Colonic mucosa (tissue), 4 donors: Measurements from ENCODE around the gene AK4. TPM values are rescaled to one million over a fixed set of nuclear protein-coding genes. Genes with fewer than 3 reads are reported as not detected.

Source experiments
- DNase-seq: peaks from one replicate; pipeline ENCODE4 v3.0.0-alpha.2; 2020
- H3K27ac ChIP-seq: fragments of 200-600 bp; one replicate; pipeline ENCODE4 v1.8.0; 2021
- H3K27me3 ChIP-seq: fragments of 200-600 bp; one replicate; pipeline ENCODE4 v1.8.0; 2021
- H3K36me3 ChIP-seq: fragments of 200-600 bp; one replicate; pipeline ENCODE4 v1.8.0; 2021
- H3K4me1 ChIP-seq: fragments of 200-600 bp; one replicate; pipeline ENCODE4 v1.8.0; 2021; ENCODE audit warnings: mild to moderate bottlenecking
- H3K4me3 ChIP-seq: fragments of 200-600 bp; one replicate; pipeline ENCODE4 v1.8.0; 2021
- H3K9ac ChIP-seq, 2 donors: one replicate each; pipeline ENCODE4 v1.7.0; 2013; ENCODE audit warnings: control low read depth in 2 of 2, low read depth in 2 of 2, low read length in 2 of 2
- H3K9me3 ChIP-seq: fragments of 200-600 bp; one replicate; pipeline ENCODE4 v1.8.0; 2021
- CTCF ChIP-seq: fragments of 200-600 bp; IDR thresholded peaks from one replicate; pipeline ENCODE4 v1.8.0; 2022; ENCODE audit warnings: antibody characterized with exemption, mild to moderate bottlenecking
- intact Hi-C: fragments of 100-400 bp; cut with DNase I; formaldehyde crosslinking; loops from one replicate; pipeline ENCODE4 v1.14.1; 2022
- total RNA-seq, 2 donors: library from RNA; stranded (reverse); fragmentation: NEBNext Ultra II Directional in 1 of 2; extraction: Animal tissue kit (Norgen Biotek cat#: 25700) in 1 of 2; gene quantifications; one replicate each; pipeline ENCODE4 v1.2.1, GENCODE V29; 2021
- donor health status: healthy.
- donor health status: DM: no; HTN: no; CAD: no.
- donor health status: DM: no; HTN: no; CAD: no.

AK4 gene
- total RNA-seq, 2 donors from 2014 or later = 60.3 to 112 TPM

GRCh38 chr1:65256860-65257708 lies 109.1 kb downstream of the AK4 start:
- TF ChIP-seq CTCF = no peak
- Histone ChIP-seq H3K27me3 (no peaks in the 10 kb centered on the region), H3K36me3 (no peaks in the 10 kb centered on the region), H3K4me1 (peaks cover 4% of the 10 kb centered on the region), H3K4me3 (no peak overlapping the region), H3K9ac (no peak overlapping the region), H3K9me3 (no peaks in the 10 kb centered on the region), H3K27ac (no peak overlapping the region)
- no peak for DNase-seq
- intact Hi-C loops = no loop called here

GRCh38 chr1:65258106-65258505 lies 110.1 kb downstream of the AK4 start:
- H3K4me1 ChIP-seq = peaks cover 4% of the 10 kb centered on the region
- DNase-seq = no peak
- intact Hi-C loops = no loop called here
- H3K27ac ChIP-seq = no peak overlapping the region
- no peak overlapping the region for H3K9ac ChIP-seq
- no peak overlapping the region for H3K4me3 ChIP-seq
- no peak for TF ChIP-seq CTCF
- H3K36me3 ChIP-seq = no peaks in the 10 kb centered on the region
- no peaks in the 10 kb centered on the region for H3K9me3 ChIP-seq
- H3K27me3 ChIP-seq = no peaks in the 10 kb centered on the region

- no peak for TF ChIP-seq CTCF
- no peak overlapping the region for H3K27ac ChIP-seq
- no peak overlapping the region for H3K4me3 ChIP-seq
- H3K9me3 ChIP-seq = no peaks in the 10 kb centered on the region
- H3K36me3 ChIP-seq = no peaks in the 10 kb centered on the region
- no peak overlapping the region for H3K9ac ChIP-seq
- H3K4me1 ChIP-seq = peaks cover 3% of the 10 kb centered on the region
- no peaks in the 10 kb centered on the region for H3K27me3 ChIP-seq
- intact Hi-C loops = no loop called here
- no peak for DNase-seq
Measured at GRCh38 chr1:65259816-65260215, 111.8 kb downstream of the AK4 start.

GRCh38 chr1:65260851-65261473 lies 113.0 kb downstream of the AK4 start:
- Histone ChIP-seq H3K27ac (no peak overlapping the region), H3K9me3 (no peaks in the 10 kb centered on the region), H3K9ac (no peak overlapping the region), H3K4me1 (peaks cover 5% of the 10 kb centered on the region), H3K36me3 (no peaks in the 10 kb centered on the region), H3K27me3 (no peaks in the 10 kb centered on the region), H3K4me3 (no peak overlapping the region)
- intact Hi-C loops = no loop called here
- TF ChIP-seq CTCF = no peak
- no peak for DNase-seq

GRCh38 chr1:65263286-65263685 lies 115.3 kb downstream of the AK4 start:
- Histone ChIP-seq H3K9ac (no peak overlapping the region), H3K4me3 (no peak overlapping the region), H3K27ac (no peak overlapping the region), H3K9me3 (no peaks in the 10 kb centered on the region), H3K4me1 (peaks cover 5% of the 10 kb centered on the region), H3K36me3 (no peaks in the 10 kb centered on the region), H3K27me3 (no peaks in the 10 kb centered on the region)
- DNase-seq = no peak
- no peak for TF ChIP-seq CTCF
- intact Hi-C loops = no loop called here
